Medulla oblongata (tissue), 1 donor: ENCODE data around the gene IGLL5.
"Not testable (repeated sequence)": the region's sequence is repeated elsewhere in the genome, so short reads cannot be mapped to it uniquely, and the experiment has no call there.

Source experiments
- DNase-seq: peaks from one replicate; pipeline ENCODE4 v3.0.0-alpha.2; 2015; ENCODE audit errors: extremely low spot score

Gene IGLL5

DNA sequence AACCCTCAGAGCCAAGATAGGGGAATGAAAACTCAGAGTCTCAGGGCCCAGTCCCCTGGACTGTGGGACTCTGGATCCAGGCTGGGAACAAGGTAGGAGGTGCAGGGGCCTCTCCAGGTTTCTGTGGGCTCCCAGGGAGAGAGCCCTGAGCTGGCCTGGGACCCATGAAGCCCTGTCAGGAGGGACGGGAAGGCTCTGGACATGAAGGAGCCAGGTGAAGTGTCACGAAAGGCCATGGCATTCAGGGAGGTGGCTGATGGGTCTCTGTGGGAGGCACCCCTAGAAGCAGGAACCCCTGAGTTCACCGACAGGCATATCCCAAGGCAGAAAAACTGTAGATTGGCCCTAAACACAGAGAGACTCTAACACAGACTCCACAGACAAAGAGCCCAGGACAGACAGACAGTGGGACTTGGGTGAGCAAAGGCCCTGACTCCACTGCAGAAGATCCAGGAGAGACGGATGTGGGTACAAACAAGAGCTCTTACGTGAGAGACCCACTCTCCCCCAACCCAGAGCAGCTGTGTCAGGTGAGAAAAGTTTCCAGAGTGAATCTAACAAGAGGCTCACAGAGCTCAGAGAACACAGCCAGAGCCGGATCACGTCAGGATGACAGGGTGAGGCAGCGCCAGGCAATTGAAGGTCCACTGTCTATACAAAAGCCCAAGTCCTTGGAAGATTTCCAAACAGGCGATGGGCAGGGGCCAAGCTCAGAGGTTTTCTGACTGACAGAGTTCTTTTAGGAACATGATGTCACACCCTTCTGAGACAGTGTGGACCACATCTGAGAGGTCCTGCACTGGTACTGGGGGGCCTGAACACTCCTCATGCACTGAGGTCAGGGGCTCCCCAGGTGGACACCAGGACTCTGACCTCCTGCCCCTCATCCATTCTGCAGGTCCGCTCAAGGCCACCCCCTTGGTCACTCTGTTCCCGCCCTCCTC, 27.4 kb downstream of the IGLL5 start:
- peak; percentile 31 for DNase-seq

GRCh38 chr22:22915670-22916035, 28.0 kb downstream of the IGLL5 start:
- no peak for DNase-seq

GRCh38 chr22:22916215-22916951, 28.8 kb downstream of the IGLL5 start:
- no peak for DNase-seq

- DNase-seq, result no peak
These were observed 29.3 kb downstream of the IGLL5 start for GRCh38 chr22:22916952-22917290.

GRCh38 chr22:22917377-22917776, 29.8 kb downstream of the IGLL5 start:
- no peak for DNase-seq

DNA sequence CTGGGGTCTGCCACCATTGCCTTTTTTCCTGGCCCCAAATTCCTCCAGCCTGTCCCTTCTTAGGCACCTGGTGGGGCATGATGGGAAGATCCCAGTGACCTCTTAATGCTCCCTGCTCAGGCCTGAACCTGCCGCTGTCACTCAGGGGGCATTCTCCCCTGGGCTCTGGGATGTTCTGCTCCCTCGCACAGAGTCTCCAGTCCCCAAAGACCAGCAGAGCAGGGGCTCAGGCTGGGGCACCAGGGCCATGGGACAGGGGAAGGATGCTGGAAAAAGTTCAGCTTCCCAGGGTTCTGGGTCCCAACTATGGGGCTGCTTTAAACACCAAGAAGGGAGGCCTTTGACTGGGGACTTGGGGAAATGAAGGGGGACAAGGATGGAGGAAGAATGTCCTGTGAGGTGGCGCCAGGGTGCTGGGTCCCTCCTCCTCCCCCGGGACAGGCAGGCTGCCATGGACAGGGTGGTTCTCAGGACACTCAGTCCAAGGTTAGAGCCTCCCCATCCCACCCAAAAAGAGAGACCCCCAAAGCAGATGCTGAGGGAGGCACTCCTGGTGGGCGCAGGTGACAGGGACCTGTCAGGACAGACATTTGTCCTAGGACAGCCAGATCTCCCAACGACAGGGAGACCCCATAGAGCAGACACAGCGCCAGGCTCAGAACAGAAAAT, 30.8 kb downstream of the IGLL5 start:
- DNase-seq, result no peak

DNA sequence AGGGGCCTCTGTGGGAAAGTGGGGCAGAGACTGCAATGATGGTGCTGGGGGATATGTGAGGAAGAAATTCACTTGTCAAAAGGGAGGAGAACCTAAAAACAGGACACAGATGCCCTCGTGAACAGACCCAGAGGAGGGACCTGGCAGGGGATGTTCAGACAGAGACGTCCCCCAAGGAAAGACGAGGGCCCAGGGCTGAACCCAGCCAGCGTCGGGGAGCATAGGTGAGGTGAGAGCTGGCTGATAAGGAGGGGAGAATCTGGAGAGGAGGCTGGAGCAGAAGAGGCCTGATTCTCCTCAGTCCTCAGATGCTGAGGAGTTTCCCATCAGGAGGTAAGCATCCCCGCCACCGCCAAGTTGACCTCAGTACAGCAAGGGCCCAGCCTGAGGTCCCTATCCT, 31.4 kb downstream of the IGLL5 start:
- DNase-seq, result no peak

DNA sequence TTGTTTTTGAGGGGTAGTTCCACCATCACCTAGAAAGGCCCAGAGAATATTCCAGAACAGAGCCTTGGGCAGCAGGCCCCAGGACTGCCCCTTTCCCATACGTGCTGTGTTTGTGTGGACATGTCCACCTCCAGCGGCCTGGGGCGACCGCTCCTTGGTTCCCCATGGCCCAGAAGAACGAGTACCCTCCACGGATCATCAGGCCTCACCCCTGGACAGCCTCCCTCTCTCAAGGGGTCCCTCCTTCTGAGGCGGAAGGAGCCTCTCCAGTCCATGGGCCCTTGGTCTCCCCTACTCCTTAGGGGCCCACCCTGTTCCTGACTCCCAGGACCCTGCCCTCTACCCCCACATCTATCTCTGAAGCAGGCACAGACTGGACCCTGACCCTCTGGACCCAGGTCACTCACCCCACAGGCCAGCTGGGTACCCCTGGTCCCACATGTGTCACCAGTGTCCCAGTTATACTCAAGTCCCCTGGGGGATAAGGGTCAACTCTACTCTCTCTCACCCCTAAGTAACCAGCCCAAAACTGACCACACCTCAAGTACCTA, 32.6 kb downstream of the IGLL5 start:
- no peak for DNase-seq

- no peak for DNase-seq
These were observed 33.4 kb downstream of the IGLL5 start for GRCh38 chr22:22920910-22921550.

GRCh38 chr22:22921575-22921974, 34.0 kb downstream of the IGLL5 start:
- DNase-seq, result no peak

DNA sequence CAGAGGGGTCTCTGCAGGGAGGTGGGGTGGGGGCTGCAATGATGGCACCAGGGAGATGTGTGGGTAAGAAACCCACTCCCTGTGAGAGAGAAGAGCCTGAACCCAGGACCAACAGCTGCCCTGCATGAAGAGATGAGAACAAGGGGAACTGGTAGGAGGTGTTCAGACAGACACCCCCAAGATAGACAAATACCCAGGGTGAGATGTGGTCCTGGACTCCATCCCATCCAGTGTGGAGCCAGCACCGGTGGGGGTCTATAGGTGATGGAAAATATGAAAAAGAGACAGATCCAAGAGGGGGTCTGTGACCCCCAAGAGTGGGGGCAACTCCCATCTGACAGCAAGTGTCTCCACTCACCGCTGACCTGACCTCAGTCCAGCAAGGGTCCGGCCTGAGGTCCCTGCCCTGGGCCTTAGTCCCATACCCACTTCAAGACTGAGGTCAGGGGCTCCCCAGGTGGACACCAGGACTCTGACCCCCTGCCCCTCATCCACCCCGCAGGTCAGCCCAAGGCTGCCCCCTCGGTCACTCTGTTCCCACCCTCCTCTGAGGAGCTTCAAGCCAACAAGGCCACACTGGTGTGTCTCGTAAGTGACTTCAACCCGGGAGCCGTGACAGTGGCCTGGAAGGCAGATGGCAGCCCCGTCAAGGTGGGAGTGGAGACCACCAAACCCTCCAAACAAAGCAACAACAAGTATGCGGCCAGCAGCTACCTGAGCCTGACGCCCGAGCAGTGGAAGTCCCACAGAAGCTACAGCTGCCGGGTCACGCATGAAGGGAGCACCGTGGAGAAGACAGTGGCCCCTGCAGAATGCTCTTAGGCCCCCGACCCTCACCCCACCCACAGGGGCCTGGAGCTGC, 34.7 kb downstream of the IGLL5 start:
- not testable (repeated sequence) for DNase-seq

- DNase-seq, result no peak
These were observed 35.3 kb downstream of the IGLL5 start for GRCh38 chr22:22922954-22923319.

GRCh38 chr22:22923379-22923778, 35.8 kb downstream of the IGLL5 start:
- DNase-seq, result no peak

- DNase-seq, result no peak
These were observed 36.3 kb downstream of the IGLL5 start for GRCh38 chr22:22923930-22924329.

- no peak for DNase-seq
These were observed 36.9 kb downstream of the IGLL5 start for GRCh38 chr22:22924369-22925145.

DNA sequence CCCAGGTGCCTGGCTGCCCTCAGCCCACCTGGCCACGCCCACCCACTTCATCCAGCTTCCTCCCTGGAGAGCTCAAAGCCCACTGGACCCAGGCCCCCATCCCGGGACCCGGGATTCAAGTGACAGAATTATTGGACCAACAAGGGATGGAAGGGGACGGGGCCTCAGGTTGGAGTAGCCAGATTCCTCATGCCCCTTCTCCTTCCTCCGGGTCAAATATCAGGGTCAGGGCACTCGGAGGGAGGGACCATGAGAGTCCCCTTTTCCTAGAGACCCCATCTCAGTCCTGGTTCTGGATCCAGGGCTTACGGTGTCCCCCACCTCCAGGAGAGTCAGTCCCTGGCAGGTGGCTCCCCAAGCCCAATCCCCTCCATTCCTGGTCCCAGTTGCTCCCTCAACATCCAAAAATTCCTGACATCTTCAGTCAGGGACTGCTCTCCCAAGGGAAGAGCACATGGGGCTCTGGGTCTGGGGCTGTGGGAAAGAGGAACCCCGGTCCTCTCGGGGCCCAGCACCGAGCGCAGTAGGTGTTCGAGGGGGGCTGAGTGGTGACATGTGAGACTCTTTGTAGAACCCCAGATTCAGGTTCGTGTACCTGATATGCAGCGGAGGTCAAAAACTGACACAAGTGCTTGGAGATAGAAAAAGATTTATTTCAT, 37.7 kb downstream of the IGLL5 start:
- DNase-seq, result no peak

- DNase-seq, result no peak
These were observed 38.3 kb downstream of the IGLL5 start for GRCh38 chr22:22925805-22926369.

DNA sequence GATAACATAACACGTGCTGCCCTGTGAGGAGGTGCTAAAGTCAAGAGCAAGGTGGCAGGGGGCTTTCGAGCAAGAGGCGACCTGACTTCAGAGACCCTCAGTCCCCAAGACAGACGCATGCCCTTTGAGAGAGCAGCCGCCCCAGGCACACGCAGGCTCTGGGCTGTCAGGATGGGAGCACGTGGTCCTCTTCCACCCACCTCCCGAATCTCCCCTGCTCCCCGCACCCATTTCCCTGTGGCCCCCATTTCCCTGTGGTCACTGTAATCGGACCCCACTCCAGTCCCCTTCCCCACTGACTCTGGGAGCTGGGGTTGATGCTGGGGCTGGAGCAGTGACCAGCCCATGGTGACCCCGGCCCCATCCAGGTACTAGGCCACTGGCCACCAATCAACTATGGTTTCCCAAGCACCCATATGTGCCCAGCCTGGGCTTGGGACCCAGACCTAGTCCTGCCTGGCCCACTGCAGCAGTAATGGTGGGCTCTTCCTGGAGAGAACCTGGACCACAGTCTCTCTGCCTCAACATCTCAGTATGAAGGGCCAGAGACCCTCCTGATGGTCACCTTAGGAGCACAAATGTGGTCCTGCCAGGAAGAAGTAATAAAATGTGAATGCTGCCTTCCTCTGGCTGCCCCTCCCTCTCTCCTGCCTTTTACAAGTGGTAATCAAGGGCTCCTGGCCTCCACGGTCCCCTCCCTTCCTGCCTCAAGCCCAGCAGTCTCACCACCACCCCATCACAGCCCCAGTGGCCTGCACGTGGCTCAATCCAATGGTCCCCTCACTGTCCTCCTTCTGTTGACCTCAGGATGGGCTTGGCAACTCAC, 39.0 kb downstream of the IGLL5 start:
- DNase-seq, result no peak
